ENCODE results near the gene OR2AT4.
"Not testable (repeated sequence)": the region's sequence is repeated elsewhere in the genome, so short reads cannot be mapped to it uniquely, and the experiment has no call there.

OR2AT4 gene

DNA sequence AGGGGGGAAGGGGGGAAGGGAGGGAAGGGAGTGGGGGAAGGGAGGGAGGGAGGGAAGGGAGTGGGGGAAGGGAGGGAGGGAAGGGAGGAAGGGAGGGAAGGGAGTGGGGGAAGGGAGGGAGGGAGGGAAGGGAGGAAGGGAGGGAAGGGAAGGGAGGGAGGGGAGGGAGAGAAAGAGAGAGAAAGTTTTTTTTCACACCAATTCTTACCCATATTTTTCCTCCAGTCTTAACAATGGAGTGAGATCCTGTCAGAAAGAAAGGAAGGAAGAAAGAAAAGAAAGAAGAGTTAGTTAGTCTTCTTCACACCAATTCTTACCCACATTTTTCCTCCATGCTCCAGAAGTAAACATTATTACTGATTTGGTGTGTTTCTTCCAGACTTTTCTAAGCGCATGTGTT is 3.0 kb upstream of the OR2AT4 start:
- no peak overlapping the region for H3K4me3 ChIP-seq (ENCODE audit: low read length)
- H3K4me1 ChIP-seq (ENCODE audit: control insufficient read depth, insufficient read depth, low read length) = no peaks in the 10 kb centered on the region
- H3K27me3 ChIP-seq (ENCODE audit: control insufficient read depth, insufficient read depth, low read length) = peaks cover 8% of the 10 kb centered on the region
- no peak overlapping the region for H3K9ac ChIP-seq (ENCODE audit: low read length)
- H3K36me3 ChIP-seq (ENCODE audit: control insufficient read depth, insufficient read depth, low read length) = no peaks in the 10 kb centered on the region
- H3K9me3 ChIP-seq (ENCODE audit: control insufficient read depth, low read length) = no peaks in the 10 kb centered on the region

DNA sequence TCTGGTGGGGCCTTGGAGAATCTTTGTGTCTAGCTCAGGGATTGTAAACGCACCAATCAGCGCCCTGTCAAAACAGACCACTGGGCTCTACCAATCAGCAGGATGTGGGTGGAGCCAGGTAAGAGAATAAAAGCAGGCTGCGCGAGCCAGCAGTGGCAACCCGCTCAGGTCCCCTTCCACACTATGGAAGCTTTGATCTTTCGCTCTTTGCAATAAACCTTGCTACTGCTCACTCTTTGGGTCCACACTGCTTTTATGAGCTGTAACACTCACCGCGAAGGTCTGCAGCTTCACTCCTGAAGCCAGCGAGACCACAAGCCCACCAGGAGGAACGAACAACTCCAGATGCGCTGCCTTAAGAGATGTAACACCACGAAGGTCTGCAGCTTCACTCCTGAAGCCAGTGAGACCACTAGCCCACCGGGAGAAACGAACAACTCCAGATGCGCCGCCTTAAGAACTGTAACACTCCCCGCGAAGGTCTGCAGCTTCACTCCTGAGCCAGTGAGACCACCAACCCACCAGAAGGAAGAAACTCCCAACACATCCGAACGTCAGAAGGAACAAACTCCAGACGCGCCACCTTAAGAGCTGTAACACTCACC is 2.3 kb upstream of the OR2AT4 start:
- not testable (repeated sequence) for H3K9ac ChIP-seq (ENCODE audit: low read length); H3K4me1 ChIP-seq (ENCODE audit: control insufficient read depth, insufficient read depth, low read length); H3K36me3 ChIP-seq (ENCODE audit: control insufficient read depth, insufficient read depth, low read length); H3K9me3 ChIP-seq (ENCODE audit: control insufficient read depth, low read length); H3K27me3 ChIP-seq (ENCODE audit: control insufficient read depth, insufficient read depth, low read length); H3K4me3 ChIP-seq (ENCODE audit: low read length)

DNA sequence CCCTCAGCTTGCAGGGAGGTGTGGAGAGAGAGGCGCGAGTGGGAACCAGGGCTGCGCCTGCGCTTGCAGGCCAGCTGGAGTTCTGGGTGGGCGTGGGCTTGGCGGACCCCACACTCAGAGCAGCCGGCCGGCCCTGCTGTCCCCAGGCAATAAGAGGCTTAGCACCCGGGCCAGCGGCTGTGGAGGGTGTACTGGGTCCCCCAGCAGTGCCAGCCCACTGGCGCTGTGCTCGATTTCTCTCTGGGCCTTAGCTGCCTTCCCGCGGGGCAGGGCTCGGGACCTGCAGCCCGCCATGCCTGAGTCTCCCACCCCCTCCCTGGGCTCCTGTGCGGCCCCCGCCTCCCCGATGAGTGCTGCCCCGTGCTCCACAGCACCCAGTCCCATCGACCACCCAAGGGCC is 1.5 kb upstream of the OR2AT4 start:
- H3K27me3 ChIP-seq (ENCODE audit: control insufficient read depth, insufficient read depth, low read length) = peaks cover 11% of the 10 kb centered on the region

DNA sequence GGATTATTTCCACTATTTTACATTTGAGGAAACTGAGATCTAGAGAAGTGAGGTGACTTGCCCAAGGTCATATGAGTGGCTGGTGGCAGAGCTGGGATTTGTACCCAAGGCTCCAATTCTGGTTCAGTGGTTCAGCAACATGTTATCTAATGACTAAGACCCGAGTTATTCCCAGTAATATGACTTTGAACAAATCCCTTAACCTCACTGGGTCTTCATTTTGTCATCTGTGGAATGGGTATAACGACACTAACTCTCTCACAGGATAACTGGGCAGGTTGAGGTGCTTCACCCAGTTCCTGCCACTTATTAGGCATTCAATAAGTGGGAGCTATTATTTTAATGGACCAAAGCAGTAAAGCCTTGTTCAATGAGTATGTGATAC is 489 bp upstream of the OR2AT4 start:
- Histone ChIP-seq H3K36me3 (ENCODE audit: control insufficient read depth, insufficient read depth, low read length) (no peaks in the 10 kb centered on the region), H3K27me3 (ENCODE audit: control insufficient read depth, insufficient read depth, low read length) (peaks cover 13% of the 10 kb centered on the region), H3K9me3 (ENCODE audit: control insufficient read depth, low read length) (no peaks in the 10 kb centered on the region), H3K4me1 (ENCODE audit: control insufficient read depth, insufficient read depth, low read length) (no peaks in the 10 kb centered on the region), H3K4me3 (ENCODE audit: low read length) (no peak overlapping the region), H3K9ac (ENCODE audit: low read length) (no peak overlapping the region)

More for the DNA sequence above, 1.5 kb upstream of the OR2AT4 start:
- not testable (repeated sequence) for H3K4me3 ChIP-seq (ENCODE audit: low read length); H3K9me3 ChIP-seq (ENCODE audit: control insufficient read depth, low read length); H3K9ac ChIP-seq (ENCODE audit: low read length); H3K36me3 ChIP-seq (ENCODE audit: control insufficient read depth, insufficient read depth, low read length); H3K4me1 ChIP-seq (ENCODE audit: control insufficient read depth, insufficient read depth, low read length)

DNA sequence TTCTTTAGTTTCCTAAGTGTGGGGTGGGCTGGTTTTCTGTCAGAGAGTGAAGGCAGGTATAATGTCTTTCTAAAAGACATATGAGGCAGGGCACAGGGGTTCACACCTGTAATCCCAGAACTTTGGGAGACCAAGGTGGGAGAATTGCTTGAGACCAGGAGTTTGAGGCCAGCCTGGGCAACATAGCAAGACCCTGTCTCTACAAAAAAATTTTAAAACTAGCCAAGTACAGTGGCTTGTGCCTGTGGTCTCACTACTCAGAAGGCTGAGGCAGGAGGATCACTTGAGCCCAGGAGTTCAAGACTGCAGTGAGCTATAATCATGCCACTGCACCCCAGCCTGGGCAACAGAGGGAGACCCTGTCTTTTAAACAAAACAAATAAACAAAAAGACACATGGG is 2.3 kb downstream of the OR2AT4 start:
- not testable (repeated sequence) for H3K36me3 ChIP-seq (ENCODE audit: control insufficient read depth, insufficient read depth, low read length); H3K4me3 ChIP-seq (ENCODE audit: low read length)
- H3K27me3 ChIP-seq (ENCODE audit: control insufficient read depth, insufficient read depth, low read length) = peaks cover 13% of the 10 kb centered on the region

DNA sequence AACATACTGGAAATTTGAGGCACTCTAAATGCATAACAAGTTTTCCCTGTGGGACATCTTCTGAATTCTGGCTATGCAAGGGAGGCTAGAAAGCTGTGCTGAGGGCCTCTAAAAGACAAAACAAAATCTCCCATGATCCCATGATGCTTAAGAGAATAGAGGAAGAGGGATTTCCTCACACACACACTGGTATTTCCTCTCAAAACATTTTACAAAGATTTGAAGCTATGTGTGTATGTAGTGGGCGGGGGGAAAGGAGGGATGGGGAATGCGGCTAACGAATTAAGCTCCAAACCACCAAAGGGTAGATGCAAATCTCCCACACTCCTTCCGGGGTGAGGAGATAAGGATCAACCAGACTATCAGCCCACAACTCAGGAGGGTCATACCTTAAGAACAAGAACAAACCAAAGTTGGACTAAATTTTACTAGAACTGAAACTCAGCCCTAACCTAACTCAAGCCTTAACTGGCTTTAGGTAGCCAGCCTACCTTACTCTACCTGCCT is 6.0 kb downstream of the OR2AT4 start:
- Histone ChIP-seq H3K9ac (ENCODE audit: low read length) (no peak overlapping the region), H3K27me3 (ENCODE audit: control insufficient read depth, insufficient read depth, low read length) (peaks cover 5% of the 10 kb centered on the region), H3K4me1 (ENCODE audit: control insufficient read depth, insufficient read depth, low read length) (no peaks in the 10 kb centered on the region)

More for the DNA sequence above, 2.3 kb downstream of the OR2AT4 start:
- not testable (repeated sequence) for H3K4me1 ChIP-seq (ENCODE audit: control insufficient read depth, insufficient read depth, low read length); H3K9me3 ChIP-seq (ENCODE audit: control insufficient read depth, low read length); H3K9ac ChIP-seq (ENCODE audit: low read length)

DNA sequence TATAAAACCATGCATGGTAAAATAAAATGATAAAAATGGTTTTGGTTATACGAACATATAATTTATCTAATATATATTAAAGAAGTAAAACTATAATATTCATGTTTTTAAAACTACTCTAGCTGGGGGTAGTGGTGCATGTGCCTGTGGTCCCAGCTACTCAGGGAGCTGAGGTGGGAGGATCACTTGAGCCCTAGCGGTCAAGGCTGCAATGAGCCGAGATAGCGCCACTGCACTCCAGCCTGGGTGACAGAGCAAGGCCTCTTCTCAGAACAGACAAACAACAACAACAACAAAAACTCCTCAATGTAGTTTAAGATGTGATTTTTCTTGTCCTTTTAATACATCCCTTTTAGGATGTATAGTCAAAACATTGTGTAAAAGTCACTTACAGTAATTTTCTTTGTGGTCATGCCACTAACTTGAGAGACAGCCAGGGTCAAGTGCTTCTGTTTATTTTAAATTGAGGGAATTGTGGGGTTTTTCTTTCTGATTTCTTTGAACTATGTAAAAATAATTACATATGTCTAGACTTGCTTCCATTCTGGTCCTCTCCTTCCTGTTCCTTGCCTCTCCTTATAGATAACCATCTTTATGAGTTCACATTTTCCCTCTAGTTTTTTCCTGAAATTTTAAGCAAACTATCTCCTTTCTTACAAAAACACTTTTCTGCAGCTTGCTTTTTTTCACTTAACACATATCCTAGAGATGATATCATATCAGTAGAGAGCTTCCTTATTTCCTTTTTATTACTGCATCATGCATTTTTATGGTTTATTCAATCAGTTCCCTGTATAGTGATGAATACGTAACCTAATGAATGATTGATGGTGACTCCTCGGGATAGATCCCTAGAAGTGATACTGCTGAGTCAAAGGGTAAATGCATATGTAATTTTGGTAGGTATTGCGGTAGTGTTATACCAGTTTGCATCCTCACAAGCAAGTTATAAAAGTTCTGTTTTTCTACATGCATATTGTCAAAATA is 9.1 kb downstream of the OR2AT4 start:
- Histone ChIP-seq H3K27me3 (ENCODE audit: control insufficient read depth, insufficient read depth, low read length) (no peaks in the 10 kb centered on the region), H3K4me1 (ENCODE audit: control insufficient read depth, insufficient read depth, low read length) (no peaks in the 10 kb centered on the region), H3K9ac (ENCODE audit: low read length) (no peak overlapping the region), H3K4me3 (ENCODE audit: low read length) (no peak overlapping the region), H3K9me3 (ENCODE audit: control insufficient read depth, low read length) (no peaks in the 10 kb centered on the region), H3K36me3 (ENCODE audit: control insufficient read depth, insufficient read depth, low read length) (no peaks in the 10 kb centered on the region)

More for the DNA sequence above, 6.0 kb downstream of the OR2AT4 start:
- Histone ChIP-seq H3K4me3 (ENCODE audit: low read length) (no peak overlapping the region), H3K36me3 (ENCODE audit: control insufficient read depth, insufficient read depth, low read length) (no peaks in the 10 kb centered on the region), H3K9me3 (ENCODE audit: control insufficient read depth, low read length) (no peaks in the 10 kb centered on the region)

DNA sequence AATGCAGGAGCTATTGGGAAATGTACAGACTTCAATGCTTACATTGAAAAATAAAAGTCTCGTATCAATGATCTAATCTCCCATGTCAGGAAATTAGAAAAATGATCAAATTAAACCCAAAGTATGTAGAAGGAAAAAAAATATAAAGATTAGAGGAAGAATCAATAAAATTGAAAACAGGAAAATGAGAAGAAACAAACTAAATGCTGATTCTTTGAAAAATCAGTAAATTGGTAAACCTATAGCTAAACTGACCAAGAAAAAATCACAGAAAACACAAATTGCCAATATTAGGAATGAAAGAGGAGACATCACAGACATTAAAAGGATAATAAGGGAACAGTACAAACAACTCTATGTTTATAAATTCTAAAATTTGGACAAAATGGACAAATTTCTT is 11.8 kb downstream of the OR2AT4 start:
- Histone ChIP-seq H3K9ac (ENCODE audit: low read length) (no peak overlapping the region), H3K9me3 (ENCODE audit: control insufficient read depth, low read length) (no peaks in the 10 kb centered on the region), H3K36me3 (ENCODE audit: control insufficient read depth, insufficient read depth, low read length) (no peaks in the 10 kb centered on the region), H3K4me1 (ENCODE audit: control insufficient read depth, insufficient read depth, low read length) (no peaks in the 10 kb centered on the region), H3K27me3 (ENCODE audit: control insufficient read depth, insufficient read depth, low read length) (no peaks in the 10 kb centered on the region), H3K4me3 (ENCODE audit: low read length) (no peak overlapping the region)

DNA sequence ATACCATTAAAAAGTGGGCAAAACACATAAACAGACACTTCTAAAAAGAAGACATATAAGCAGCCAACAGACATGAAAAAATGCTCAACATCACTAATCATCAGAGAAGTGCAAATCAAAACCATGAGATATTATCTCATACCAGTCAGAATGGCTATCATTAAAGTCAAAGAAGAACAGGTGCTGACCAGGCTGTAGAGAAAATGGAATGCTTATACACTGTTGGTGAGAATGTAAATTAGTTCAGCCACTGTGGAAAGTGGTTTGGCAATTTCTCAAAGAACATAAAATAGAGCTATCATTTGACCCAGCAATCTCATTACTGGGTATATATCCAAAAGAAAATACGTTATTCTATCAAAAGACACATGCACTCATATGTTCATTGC is 13.5 kb downstream of the OR2AT4 start:
- Histone ChIP-seq H3K9me3 (ENCODE audit: control insufficient read depth, low read length) (no peaks in the 10 kb centered on the region), H3K27me3 (ENCODE audit: control insufficient read depth, insufficient read depth, low read length) (no peaks in the 10 kb centered on the region), H3K36me3 (ENCODE audit: control insufficient read depth, insufficient read depth, low read length) (no peaks in the 10 kb centered on the region), H3K9ac (ENCODE audit: low read length) (no peak overlapping the region), H3K4me3 (ENCODE audit: low read length) (no peak overlapping the region), H3K4me1 (ENCODE audit: control insufficient read depth, insufficient read depth, low read length) (no peaks in the 10 kb centered on the region)

DNA sequence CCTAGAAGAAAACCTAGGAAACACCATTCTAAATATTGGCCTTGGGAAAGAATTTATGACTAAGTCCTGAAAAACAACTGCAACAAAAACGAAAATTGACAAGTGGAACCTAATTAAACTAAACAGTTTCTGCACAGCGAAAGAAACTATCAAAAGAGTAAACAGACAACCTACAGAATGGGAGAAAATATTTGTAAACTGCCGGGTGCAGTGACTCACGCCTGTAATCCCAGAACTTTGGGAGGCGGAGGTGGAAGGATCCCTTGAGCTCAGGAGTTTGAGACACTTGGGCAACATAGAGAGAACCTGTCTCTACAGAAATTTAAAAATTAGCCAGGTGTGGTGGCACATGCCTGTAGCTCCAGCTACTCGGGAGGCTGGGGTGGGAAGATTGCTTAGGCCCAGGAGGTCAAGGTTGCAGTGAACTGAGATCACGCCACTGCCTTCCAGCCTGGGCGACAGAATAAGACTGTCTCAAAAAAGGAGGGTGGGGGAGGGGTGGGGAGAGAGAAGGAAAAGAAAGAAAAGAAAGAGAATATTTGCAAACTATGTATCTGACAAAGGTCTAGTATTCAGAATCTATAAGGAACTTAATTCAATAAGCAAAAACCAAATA is 14.0 kb downstream of the OR2AT4 start:
- H3K4me1 ChIP-seq (ENCODE audit: control insufficient read depth, insufficient read depth, low read length) = no peaks in the 10 kb centered on the region
- no peaks in the 10 kb centered on the region for H3K9me3 ChIP-seq (ENCODE audit: control insufficient read depth, low read length)
- no peaks in the 10 kb centered on the region for H3K36me3 ChIP-seq (ENCODE audit: control insufficient read depth, insufficient read depth, low read length)
- no peak overlapping the region for H3K9ac ChIP-seq (ENCODE audit: low read length)
- no peak overlapping the region for H3K4me3 ChIP-seq (ENCODE audit: low read length)
- H3K27me3 ChIP-seq (ENCODE audit: control insufficient read depth, insufficient read depth, low read length) = no peaks in the 10 kb centered on the region

DNA sequence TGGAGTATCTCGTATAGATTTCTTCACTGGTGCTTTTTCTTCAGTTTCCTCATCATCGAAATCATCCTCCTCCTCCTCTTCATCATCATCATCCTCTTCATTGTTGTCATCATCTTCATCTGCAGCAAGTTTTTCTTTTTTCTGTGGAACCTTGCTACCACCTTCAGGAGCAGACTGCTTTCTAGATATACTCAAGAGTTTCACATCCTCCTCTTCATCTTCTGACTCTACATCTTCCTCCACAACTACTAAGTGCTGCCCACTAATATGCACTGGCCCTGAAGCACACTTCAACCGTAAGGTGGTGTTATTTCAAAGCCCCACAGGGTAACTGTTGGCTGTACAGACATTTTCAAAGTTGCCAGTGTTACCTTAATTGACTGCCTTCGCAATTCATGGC is 17.1 kb downstream of the OR2AT4 start:
- no peaks in the 10 kb centered on the region for H3K9me3 ChIP-seq (ENCODE audit: control insufficient read depth, low read length)
- no peaks in the 10 kb centered on the region for H3K4me1 ChIP-seq (ENCODE audit: control insufficient read depth, insufficient read depth, low read length)
- no peaks in the 10 kb centered on the region for H3K27me3 ChIP-seq (ENCODE audit: control insufficient read depth, insufficient read depth, low read length)
- no peaks in the 10 kb centered on the region for H3K36me3 ChIP-seq (ENCODE audit: control insufficient read depth, insufficient read depth, low read length)
- H3K9ac ChIP-seq (ENCODE audit: low read length) = no peak overlapping the region
- no peak overlapping the region for H3K4me3 ChIP-seq (ENCODE audit: low read length)

DNA sequence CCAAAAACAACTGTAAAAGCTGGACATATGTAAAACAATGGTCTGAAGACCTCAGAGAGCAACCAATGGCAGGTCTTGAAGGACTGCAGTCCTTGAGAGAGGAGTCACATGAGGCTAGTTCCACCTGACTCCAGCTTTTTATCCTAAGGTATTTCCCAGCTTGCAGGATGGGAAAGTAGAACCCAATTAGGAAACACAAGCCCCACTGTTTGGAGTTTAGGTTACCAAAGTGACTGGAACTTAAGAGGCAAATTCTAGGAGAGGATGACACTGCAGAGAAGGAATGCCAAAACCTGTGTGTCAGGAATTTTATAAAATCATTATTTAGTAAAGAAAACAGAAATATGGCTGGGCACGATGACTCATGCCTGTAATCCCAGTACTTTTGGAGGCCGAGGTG is 18.4 kb downstream of the OR2AT4 start:
- Histone ChIP-seq H3K9ac (ENCODE audit: low read length) (no peak overlapping the region), H3K27me3 (ENCODE audit: control insufficient read depth, insufficient read depth, low read length) (no peaks in the 10 kb centered on the region), H3K36me3 (ENCODE audit: control insufficient read depth, insufficient read depth, low read length) (no peaks in the 10 kb centered on the region), H3K9me3 (ENCODE audit: control insufficient read depth, low read length) (no peaks in the 10 kb centered on the region), H3K4me3 (ENCODE audit: low read length) (no peak overlapping the region), H3K4me1 (ENCODE audit: control insufficient read depth, insufficient read depth, low read length) (no peaks in the 10 kb centered on the region)

All from mucosa of stomach (tissue), 1 donor.